CD4-positive, alpha-beta T cell treated with Interleukin-10 for 1 hour (primary cell): Measurements from ENCODE around the gene FRMPD4.
"Not testable (repeated sequence)": the region's sequence is repeated elsewhere in the genome, so short reads cannot be mapped to it uniquely, and the experiment has no call there.

Experiments used
- DNase-seq: peaks from one replicate; pipeline ENCODE4 v3.0.0-alpha.2; 2020

FRMPD4 gene

DNA sequence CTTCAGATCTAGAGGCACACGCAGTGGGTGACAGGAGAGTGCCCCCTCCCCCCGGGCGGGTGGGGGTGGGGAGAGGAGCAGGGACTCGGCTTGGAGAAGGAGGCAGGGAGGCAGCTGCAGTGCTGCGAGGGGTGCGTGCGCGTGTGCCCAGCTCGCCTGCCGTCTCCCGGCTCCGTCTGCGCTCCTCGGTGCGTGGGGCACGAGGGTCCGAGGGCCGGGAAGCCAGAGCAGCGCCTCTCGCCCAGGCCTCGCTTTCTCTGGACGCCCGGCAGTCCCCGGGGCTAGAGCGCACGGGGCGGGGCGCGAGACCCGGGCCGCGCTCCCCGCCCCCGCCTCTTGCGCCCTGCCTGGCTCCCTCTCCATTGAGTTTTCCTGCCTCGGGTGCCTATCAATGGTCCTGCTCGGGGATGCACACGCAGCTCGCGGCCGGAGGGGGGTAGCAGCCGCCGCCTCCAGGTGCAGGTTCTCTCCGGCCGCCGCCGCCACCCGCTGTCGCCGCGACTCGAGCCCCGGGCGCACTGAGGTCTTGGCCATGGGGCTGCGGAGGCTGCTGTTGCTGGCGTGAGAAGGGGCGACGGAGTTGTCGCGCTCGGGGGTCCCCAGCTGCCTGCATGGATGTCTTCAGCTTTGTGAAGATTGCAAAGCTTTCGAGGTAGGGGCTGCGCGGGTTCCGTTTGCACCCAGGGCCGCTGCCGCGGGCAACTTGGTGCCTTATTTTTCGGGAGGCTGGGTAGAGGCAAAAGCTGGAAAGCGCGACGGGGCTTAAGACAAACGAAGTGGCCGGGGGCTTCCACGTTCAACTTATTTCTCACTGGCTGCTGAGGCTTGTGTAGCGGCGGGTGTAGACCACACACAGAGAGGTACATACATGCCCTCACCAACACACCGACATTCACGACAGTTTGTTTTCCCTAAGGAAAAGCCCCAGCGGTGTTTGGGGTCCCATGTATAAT lies at the start of gene FRMPD4:
TSS of gene FRMPD4 (plus strand) at position 113 of the 953 bp plus-strand sequence. CDS start at position 612, 499 bp downstream.
- no peak for DNase-seq

DNA sequence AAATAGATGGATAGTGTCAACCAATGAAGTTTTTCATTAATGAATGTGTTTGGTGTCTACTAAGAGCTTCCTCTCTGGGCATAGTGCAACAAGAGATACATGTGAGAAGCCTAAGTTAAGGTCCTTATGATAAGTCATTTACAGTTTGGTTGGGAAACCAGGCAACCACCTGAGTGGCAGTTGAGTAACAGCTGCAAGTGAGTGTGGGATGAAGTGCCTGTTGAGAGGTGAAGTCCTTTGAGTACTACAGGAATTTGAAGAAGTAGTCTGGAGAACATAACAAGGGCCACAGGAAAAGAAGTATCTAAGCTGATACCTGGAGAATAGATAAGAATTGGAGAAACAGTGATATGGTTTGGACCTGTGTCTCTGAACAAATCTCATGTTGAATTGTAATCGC lies 48.5 kb upstream of the FRMPD4 start:
- DNase-seq: no peak

DNA sequence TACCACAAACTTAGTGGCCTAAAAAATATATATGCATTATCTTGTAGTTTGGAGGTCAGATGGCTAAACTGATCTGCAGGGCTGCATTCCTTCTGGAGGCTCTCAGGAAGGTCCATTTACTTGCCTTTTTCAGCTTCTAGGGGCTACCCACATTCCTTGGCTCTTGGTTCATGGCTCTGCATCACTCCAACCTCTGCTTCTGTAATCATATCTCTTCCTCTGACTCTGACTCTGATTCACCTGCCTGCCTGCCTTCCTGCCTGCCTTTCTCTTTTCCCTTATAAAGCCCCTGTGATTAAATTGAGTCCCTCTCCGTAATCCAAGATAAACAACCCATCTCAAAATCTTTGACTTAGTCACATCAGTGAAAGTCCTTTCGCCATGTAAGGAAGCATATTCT lies 25.0 kb upstream of the FRMPD4 start:
- no peak for DNase-seq

DNA sequence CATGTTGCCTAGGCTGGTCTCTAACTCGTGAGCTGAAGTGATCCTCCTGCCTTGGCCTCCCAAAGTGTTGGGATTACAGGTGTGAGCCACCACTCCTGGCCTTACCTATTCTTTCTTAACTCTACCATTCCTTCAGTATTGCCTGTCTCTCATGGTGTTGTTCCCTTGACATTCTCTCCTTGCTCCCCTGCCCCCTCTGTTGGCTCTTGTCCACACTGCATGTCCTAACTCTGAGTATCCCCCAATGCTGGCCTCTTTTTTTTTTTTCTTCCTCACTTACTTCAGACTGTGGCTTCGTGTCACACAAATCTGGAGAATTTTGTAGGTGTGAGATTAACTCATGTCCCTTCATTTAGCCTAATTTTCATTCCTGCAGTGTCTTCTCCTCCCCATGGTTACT lies 22.9 kb upstream of the FRMPD4 start:
- DNase-seq: no peak

DNA sequence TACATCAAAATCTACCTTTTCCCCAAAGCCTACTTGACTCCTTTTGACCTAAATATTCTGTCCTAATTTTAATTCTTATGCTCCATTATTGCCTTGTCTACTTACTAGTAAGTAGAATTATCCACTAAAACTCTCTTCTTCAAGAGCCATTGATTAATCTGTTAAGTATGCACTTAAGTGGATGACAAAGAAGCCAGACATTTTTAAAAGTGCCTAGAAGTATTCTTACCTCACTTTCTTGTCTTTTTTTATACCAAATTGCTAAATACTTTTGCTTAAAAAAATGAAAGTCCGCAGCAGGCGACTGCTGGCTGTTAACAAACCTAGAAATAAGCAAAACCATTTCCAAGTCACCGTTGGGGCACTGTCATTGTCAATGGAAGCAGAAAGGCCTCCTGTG lies 20.1 kb upstream of the FRMPD4 start:
- DNase-seq: no peak

DNA sequence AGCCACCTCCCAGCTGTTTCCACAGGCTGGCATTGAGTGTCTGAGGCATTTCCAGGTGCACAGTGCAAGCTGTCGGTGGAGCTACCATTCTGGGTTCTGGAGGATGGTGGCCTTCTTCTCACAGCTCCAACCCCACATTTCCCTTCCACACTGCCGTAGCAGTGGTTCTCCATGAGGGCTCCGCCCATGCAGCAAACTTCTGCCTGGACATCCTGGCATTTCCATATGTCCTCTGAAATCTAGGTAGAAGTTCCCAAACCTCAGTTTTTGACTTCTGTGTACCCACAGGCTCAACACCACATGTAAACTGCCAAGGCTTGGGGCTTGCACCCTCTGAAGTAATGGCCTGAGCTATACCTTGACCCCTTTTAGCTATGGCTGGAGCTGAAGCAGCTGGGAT lies 10.3 kb upstream of the FRMPD4 start:
- no peak for DNase-seq

DNA sequence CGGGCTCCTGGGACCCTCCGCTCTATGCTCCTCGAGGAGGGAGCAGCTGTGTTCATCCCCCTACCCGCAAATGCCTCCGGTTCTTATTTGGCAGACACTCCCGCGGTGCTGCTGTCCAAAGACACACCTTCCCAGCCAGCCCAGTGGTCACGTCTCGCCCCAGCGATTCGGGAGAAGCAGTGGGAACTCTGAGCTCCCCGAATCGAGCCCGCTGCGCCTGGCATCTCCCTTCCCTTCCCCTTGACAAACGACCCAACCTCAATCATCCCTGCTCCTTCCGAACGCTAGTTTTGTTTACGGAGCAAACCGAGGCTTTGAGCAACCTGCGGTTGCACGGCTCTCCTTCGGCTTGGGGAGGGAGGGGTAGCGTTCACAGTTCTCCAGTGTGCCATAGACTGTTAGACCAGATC lies 317 bp upstream of the FRMPD4 start:
- DNase-seq: no peak

DNA sequence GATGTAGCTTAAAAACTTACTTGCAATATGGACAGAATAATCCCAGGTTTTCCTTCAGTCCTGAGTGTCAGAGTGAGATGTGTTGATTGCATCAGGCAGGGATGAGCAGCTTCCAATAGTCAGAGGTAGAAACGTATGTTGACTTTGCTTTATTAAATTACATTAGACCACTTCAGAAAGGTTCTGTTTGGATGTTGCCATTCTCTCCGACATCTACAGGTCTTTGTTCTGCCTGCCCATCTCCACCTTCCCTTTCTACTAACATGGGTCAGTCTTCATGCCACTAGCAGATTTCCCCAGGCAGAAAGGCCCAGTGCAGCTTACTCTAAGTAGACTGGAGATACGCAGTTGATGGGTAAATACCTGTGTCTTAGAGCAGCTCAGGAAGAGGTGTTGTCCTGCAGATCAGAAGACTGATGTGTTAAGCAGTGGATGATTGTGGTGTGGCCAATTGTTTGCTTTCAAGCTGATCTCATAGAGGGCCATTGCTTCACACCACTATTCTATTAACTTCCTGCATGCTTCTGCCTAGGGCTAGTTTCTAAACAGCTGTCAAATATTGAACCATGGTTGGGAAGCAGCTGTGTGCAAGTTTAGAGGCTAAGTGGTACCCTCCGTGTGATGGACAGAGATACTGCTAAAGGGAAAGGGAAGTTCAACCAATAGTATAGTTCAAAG lies 1.8 kb downstream of the FRMPD4 start:
- DNase-seq: no peak

DNA sequence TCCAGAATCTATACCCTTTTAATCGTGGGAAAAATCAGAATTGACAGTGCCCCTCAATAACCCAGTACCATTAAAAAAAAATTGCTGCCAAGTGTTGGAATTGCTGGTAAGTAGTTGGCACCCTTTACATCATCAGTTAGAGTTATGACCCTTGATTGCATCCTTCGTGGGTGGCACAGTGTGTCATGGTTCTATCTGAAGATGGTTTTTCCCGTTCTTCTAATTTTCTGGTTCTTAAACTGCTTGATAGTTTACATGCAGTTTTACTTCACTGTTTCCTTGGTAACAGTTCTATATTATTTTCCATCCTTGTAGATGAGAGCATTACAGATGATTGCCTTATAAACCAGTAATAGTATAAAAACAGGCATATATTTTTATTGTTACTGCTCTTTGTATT lies 3.2 kb downstream of the FRMPD4 start:
- no peak for DNase-seq

DNA sequence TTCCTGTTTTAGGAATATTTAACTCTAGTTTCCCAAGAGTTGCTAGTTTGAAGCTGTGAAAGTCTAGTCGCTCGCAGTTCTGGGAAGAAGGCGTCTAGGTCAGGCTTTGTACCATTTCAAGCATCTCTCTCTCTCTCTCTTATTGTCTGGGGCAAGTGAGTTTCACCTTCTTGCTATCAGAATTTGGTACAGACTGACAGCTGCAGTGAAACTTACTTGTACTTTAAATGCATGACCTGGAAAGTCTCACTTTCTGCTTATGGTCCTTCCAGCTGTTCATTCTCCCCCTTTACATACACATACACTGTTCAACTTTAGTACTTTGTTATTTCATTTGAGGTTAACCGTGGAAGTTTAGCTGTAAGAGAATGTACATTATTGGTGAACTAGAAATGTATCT lies 4.4 kb downstream of the FRMPD4 start:
- no peak for DNase-seq

DNA sequence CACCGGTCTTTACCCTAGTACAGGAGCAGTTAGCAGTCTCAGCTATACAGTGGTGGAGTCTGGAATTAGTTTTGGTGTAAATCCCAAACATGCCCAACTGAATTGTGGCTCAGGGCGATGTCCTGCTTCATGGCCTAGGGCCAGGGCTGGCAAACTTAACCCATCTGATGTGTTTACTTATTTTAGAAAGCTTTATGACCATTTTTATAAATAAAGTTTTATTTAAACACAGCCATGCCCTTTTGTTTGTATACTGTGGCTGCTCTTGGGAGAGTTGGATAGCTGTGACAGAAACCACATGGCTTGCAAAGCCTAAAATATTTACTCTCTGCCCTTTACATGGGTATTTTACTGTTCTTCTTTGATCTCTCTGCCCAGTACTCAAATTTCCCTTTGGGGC lies 7.1 kb downstream of the FRMPD4 start:
- no peak for DNase-seq

DNA sequence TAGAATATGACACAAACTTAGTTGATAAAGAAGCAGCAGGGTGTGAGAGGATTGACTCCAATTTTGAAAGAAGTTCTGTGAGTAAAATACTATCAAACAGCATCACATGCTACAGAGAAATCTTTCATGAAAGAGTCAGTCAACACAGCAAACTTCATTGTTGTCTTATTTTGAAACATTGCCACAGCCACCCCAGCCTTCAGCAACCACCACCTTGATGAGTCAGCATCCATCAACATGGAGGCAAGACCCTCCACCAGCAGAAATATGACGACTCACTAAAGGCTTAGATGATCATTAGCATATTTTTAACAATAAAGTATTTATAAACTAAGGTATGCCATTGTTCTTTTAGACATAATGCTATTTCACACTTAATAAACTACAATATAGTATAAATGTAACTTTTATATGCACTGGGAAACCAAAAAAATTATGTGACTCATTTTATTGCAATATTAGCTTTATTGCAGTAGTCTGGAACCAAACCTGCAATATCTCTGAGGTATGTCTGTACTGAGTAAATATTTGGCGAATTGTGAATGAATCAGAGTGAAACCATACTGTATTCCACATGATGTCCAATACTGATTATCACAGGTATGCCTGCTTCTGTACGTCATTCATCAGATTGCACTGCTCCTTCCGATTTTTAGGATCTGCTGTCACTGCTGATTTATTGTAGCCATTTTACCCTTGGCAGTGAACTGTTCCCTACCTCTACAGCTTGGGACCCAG lies 11.6 kb downstream of the FRMPD4 start:
- no peak for DNase-seq

DNA sequence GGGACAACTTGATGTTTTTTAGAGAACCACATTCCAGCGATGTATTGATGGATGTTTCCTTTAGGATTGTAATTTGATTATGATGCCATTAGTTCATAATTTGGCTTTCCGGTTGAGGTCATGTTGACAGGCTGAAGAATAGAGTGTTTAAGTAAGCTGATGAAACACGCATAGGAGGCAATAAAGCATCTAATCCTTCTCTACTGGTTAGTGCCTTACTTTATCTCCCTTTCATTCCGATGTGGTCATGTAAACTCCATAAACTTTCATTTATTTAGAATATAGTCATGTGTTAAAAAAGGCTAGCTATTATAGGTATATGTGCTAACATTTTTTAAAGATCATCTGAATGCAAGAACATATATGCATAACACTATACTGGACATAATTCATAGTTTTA lies 15.0 kb downstream of the FRMPD4 start:
- DNase-seq: no peak

DNA sequence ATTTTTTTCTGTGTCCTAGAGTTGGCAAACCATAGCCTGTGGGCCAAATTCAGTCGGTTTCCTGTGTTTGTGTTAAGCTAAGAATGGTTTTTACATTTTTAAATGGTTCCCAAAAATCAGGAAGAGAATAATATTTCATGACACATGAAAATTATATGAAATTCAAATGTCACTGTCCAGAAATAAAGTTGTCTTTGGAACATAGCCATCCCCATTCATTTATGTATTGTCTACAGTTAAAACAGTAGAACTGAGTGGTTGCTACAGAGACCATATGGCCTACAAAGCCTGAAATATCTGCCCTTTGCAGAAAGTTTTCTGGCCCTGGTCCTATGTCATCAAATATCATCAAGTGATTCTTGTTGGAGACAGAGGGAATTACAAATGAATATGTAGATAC lies 15.5 kb downstream of the FRMPD4 start:
- no peak for DNase-seq

DNA sequence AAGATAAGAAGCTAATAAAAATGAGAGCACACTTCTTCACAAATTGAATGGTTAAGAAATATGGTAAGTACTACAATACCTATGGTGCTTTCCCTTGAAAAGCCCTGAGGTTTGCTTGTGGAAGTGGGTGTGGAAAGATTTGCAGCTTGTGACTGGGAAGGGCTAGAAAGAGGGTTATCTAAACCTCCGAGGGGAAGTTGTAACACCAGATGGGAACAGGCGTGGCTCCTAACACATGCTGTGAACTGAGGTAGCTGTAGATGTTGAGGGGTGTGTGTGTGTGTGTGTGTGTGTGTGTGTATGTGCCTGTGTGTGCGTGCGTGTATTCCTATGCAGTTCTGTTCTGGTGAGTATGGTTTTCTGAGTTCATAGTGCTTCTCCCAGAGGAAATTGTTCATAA lies 21.5 kb downstream of the FRMPD4 start:
- no peak for DNase-seq

DNA sequence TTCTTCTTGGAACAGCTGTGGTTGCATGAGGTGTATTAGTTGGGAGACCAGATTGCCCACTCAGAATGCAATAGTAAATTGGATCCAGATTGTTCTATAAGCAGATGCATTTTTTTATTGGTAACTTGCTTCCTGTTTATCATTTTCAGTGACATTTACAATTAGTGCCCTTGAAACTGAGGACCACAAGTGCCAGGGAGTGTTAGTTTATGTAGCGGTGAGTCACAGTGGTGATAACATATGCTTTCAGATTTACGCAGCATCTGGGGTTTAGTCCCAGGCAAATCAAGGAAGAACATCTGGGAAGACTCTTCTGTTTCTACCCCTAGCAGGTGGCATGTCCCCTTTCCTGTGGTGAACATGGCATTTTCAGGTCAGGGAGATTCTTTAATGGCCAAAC lies 24.1 kb downstream of the FRMPD4 start:
- no peak for DNase-seq

DNA sequence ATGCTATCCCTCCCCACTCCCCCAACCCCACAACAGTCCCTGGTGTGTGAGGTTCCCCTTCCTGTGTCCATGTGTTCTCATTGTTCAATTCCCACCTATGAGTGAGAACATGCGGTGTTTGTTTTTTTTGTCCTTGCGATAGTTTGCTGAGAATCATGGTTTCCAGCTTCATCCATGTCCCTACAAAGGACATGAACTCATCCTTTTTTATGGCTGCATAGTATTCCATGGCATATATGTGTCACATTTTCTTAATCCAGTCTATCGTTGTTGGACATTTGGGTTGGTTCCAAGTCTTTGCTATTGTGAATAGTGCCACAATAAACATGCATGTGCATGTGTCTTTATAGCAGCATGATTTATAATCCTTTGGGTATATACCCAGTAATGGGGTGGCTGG lies 25.9 kb downstream of the FRMPD4 start:
- DNase-seq: not testable (repeated sequence)

DNA sequence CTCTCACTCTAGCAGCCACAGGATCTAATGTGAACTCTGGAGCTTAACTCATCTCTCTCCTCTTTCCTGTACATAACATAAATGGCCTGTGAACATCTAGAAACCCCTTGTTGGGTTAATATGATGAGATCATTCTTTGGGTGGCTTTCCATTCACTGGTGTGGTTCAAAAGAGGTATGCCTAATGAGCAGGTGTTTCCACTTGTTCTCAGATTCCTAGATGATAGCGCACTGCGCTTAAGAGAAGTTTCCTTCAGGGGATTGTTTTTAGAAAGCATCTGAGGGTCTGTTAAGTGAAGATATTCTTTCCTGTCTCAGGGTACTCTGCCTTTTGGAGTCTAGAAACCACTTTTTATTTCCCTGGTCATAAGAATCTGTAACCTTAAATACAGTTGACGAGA lies 32.5 kb downstream of the FRMPD4 start:
- no peak for DNase-seq

DNA sequence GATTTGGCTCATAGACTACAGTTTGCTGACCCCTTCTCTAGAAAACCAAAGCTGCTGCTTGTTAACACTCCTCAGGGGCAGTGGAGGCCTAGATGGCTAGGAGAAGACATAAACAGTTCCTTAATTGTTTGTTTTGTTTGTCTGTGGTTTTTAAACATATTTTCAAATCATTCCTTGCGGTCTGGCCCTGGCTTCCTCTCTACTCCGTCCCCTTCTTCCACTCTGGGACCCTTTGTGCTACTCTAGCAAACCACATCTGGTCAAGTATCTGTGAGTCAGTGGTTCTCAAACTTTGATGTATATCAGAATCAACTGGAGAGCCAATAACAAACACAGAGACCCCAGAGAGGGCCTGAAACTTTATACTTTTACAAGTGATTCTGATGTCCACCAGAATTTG lies 36.1 kb downstream of the FRMPD4 start:
- DNase-seq: no peak

DNA sequence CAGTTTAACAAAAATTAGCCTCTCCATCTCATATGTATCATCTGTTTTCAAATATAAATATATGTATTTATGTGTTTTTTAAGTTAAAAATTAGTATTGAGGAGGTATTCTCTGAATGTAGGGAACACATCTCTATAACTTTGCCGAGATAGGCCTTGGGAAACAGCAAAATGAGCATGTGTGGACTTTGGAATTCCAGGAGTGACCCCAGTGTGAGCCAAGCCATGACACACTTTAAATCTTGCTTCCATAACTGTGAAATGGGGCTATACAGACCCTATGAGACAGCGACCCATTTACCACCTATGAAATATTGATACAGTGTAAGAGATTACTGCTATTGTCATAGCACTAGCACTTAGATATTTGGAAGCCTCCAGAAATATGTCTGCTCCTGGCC lies 58.8 kb downstream of the FRMPD4 start:
- DNase-seq: no peak

DNA sequence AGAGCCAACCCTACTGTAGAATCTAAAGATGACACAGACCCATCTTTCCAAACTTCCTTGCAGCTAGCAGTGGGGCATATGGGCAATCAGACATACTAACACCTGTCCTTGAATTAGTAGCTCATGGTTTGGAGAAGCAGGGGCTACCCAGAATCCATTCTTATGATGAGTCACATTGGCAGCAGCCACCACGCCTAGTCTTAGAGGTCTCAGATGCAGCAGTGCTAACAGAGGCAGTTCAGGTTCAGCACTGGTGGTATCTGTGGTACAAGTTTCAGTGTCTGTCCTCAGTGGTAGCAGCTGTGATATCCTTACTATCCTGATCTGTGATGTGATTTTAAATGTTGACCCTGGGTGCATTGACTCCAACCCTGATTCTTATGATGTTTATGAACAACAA lies 68.1 kb downstream of the FRMPD4 start:
- no peak for DNase-seq

DNA sequence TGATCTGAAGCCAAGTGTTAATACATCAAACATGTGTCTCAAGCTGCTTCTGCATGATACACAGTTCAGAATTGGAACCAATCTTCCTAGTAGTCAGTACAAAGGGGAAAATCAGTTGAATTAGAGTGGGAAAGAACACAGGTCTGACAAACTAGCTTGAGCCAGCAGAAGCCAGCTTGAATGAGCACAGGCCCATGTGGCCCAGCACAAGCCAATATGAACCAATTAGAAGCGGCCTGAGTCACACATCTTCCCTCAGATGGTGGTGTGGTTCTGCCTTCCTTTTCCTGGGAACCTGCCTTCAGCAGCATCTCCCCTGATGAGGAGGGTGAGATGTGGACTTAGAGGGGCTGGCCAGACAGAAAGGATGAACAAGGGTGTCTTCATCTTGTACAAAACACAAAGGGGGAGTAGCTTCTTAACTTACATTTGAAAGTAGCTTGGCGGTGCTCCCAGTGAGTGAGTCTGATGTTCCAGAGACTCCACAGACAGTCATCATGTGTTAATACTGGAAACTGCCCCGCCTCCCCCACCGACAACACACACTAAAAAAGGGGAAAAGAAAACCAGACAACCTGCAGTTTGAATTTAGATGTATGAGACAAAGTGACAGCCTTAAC lies 72.0 kb downstream of the FRMPD4 start:
- no peak for DNase-seq

DNA sequence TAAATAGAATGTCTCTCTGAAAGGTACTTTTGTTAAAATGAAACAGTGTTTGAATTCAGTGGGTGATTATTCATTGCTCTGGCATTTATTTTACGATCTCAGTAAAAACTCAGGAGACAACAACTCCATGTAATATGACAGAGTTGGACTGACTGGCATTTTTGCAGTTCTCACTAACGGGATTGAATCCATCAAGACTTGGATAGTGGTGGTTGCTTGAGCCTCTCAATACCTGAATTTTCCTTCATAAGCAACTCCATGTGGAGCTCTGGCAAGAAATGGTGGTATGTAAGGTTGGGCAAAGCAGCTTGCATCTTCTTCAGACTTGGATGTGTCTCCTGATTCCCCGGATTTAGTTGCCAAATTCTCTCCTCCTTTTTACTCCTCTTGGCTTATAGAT lies 72.7 kb downstream of the FRMPD4 start:
- no peak for DNase-seq
